Neural progenitor cell (in vitro differentiated cells): ENCODE measurements around the gene PGBD5. TPM values are rescaled to one million over a fixed set of nuclear protein-coding genes. Genes with fewer than 3 reads are reported as not detected.

Source experiments
- DNase-seq: peaks from one replicate; pipeline ENCODE4 v3.0.0-alpha.2; 2016; ENCODE audit warnings: low spot score
- H2AFZ ChIP-seq: fragments of 200-600 bp; sonication (generic); replicated peaks from 2 replicates; pipeline ENCODE4 v1.6.1; 2016; ENCODE audit warnings: antibody characterized with exemption
- H3F3A ChIP-seq: fragments of 200-600 bp; sonication (generic); 2 replicates; pipeline ENCODE4 v1.6.1; 2016; ENCODE audit warnings: antibody characterized with exemption, low read depth
- H3K27ac ChIP-seq: fragments of 200-600 bp; sonication (generic); 2 replicates; pipeline ENCODE4 v1.5.1; 2016; ENCODE audit warnings: mild to moderate bottlenecking
- H3K27me3 ChIP-seq: fragments of 200-600 bp; sonication (generic); 2 replicates; pipeline ENCODE4 v1.6.1; 2016; ENCODE audit warnings: mild to moderate bottlenecking, moderate library complexity
- H3K36me3 ChIP-seq: fragments of 200-600 bp; sonication (generic); 2 replicates; pipeline ENCODE4 v1.5.1; 2016
- H3K4me1 ChIP-seq: fragments of 200-600 bp; sonication (generic); 2 replicates; pipeline ENCODE4 v1.6.1; 2016; ENCODE audit warnings: mixed run types
- H3K4me2 ChIP-seq: fragments of 200-600 bp; sonication (generic); 2 replicates; pipeline ENCODE4 v1.6.1; 2016
- H3K4me3 ChIP-seq: fragments of 200-600 bp; sonication (generic); 2 replicates; pipeline ENCODE4 v1.5.1; 2016
- H3K79me2 ChIP-seq: fragments of 200-600 bp; sonication (generic); 2 replicates; pipeline ENCODE4 v1.6.1; 2016; ENCODE audit warnings: low read depth
- H3K9ac ChIP-seq: fragments of 200-600 bp; sonication (generic); 2 replicates; pipeline ENCODE4 v1.6.1; 2016
- H3K9me3 ChIP-seq: fragments of 200-600 bp; sonication (generic); 2 replicates; pipeline ENCODE4 v1.5.1; 2016; ENCODE audit warnings: low read depth
- H4K20me1 ChIP-seq: fragments of 200-600 bp; sonication (generic); 2 replicates; pipeline ENCODE4 v1.6.1; 2016; ENCODE audit warnings: low read depth
- H3K27ac Mint-ChIP-seq: 3 replicates; pipeline ENCODE4 v1.8.0; 2021; ENCODE audit warnings: mixed read lengths
- H3K27me3 Mint-ChIP-seq: 2 replicates; pipeline ENCODE4 v1.8.0; 2022; ENCODE audit warnings: low read depth, mild to moderate bottlenecking, inconsistent platforms, moderate library complexity, mixed read lengths; ENCODE audit not compliant: insufficient read depth
- H3K36me3 Mint-ChIP-seq: 3 replicates; pipeline ENCODE4 v1.8.0; 2021; ENCODE audit warnings: mixed read lengths
- H3K4me1 Mint-ChIP-seq: 3 replicates; pipeline ENCODE4 v1.8.0; 2021; ENCODE audit warnings: mixed read lengths
- H3K4me3 Mint-ChIP-seq: 3 replicates; pipeline ENCODE4 v1.8.0; 2021; ENCODE audit warnings: mild to moderate bottlenecking, moderate library complexity, mixed read lengths
- H3K9me3 Mint-ChIP-seq: 3 replicates; pipeline ENCODE4 v1.8.0; 2020; ENCODE audit warnings: mixed read lengths
- CTCF ChIP-seq: fragments of 200-600 bp; sonication (generic); IDR thresholded peaks from 2 replicates; pipeline ENCODE4 v1.5.1; 2017; ENCODE audit warnings: antibody characterized with exemption, mild to moderate bottlenecking
- EZH2 ChIP-seq: fragments of 200-600 bp; sonication (generic); IDR thresholded peaks from 2 replicates; pipeline ENCODE4 v1.6.1; 2017; ENCODE audit warnings: antibody characterized with exemption, mild to moderate bottlenecking, moderate library complexity
- EZH2phosphoT487 ChIP-seq: fragments of 200-600 bp; sonication (generic); IDR thresholded peaks from 2 replicates; pipeline ENCODE4 v1.6.1; 2017; ENCODE audit warnings: antibody characterized with exemption
- total RNA-seq: library from RNA; depleted of rRNA; stranded (reverse); fragments of >200 nt; gene quantifications from 2 replicates; pipeline ENCODE4 v1.2.3, GENCODE V29; 2015; ENCODE audit warnings: low replicate concordance

The PGBD5 gene
- total RNA-seq, 1 donor from 2014 or later, result 1.2 TPM

GRCh38 chr1:230312676-230313075, 113.5 kb downstream of the PGBD5 start:
- H3K4me3 ChIP-seq, result no peak overlapping the region
- H3K9me3 Mint-ChIP-seq, result no peaks in the 10 kb centered on the region
- no peak overlapping the region for H3K27ac Mint-ChIP-seq
- no peak overlapping the region for H3K27ac ChIP-seq
- H3K79me2 ChIP-seq, result no peaks in the 10 kb centered on the region
- no peak overlapping the region for H2AFZ ChIP-seq
- H3K36me3 ChIP-seq, result no peaks in the 10 kb centered on the region
- H3K27me3 Mint-ChIP-seq, result peaks cover 9% of the 10 kb centered on the region
- H3K4me1 Mint-ChIP-seq, result peaks cover 10% of the 10 kb centered on the region
- no peak overlapping the region for H3K9ac ChIP-seq
- peaks cover under 1% of the 10 kb centered on the region for H3K4me1 ChIP-seq
- H3K36me3 Mint-ChIP-seq, result no peaks in the 10 kb centered on the region
- no peak for DNase-seq
- H3K4me3 Mint-ChIP-seq, result no peak overlapping the region
- no peak overlapping the region for H3K4me2 ChIP-seq
- H3K9me3 ChIP-seq, result no peaks in the 10 kb centered on the region
- no peaks in the 10 kb centered on the region for H3K27me3 ChIP-seq
- TF ChIP-seq EZH2 (no peak), EZH2phosphoT487 (no peak), CTCF (no peak)
- H4K20me1 ChIP-seq, result no peaks in the 10 kb centered on the region
- H3F3A ChIP-seq, result no peaks in the 10 kb centered on the region

- no peaks in the 10 kb centered on the region for H3K36me3 Mint-ChIP-seq
These were observed 115.6 kb downstream of the PGBD5 start for GRCh38 chr1:230310381-230311163.

GRCh38 chr1:230309646-230310177, 116.4 kb downstream of the PGBD5 start:
- Histone ChIP-seq H3K9me3 (no peaks in the 10 kb centered on the region), H3K4me3 (no peak overlapping the region), H3K27ac (no peak overlapping the region), H3K79me2 (no peaks in the 10 kb centered on the region), H4K20me1 (no peaks in the 10 kb centered on the region), H3K9ac (no peak overlapping the region), H2AFZ (no peak overlapping the region), H3K36me3 (no peaks in the 10 kb centered on the region), H3K4me1 (peaks cover 3% of the 10 kb centered on the region), H3F3A (peaks cover 4% of the 10 kb centered on the region), H3K4me2 (no peak overlapping the region), H3K27me3 (no peaks in the 10 kb centered on the region)
- TF ChIP-seq EZH2 (no peak), EZH2phosphoT487 (no peak), CTCF (no peak)
- no peaks in the 10 kb centered on the region for H3K36me3 Mint-ChIP-seq
- no peak overlapping the region for H3K4me3 Mint-ChIP-seq
- H3K9me3 Mint-ChIP-seq, result no peaks in the 10 kb centered on the region
- H3K4me1 Mint-ChIP-seq, result peaks cover 10% of the 10 kb centered on the region
- peaks cover 13% of the 10 kb centered on the region for H3K27me3 Mint-ChIP-seq
- DNase-seq, result no peak
- no peak overlapping the region for H3K27ac Mint-ChIP-seq

More at GRCh38 chr1:230310381-230311163, 115.6 kb downstream of the PGBD5 start:
- no peak overlapping the region for H2AFZ ChIP-seq
- H3F3A ChIP-seq, result peaks cover 4% of the 10 kb centered on the region
- peak overlapping the region; percentile 67 for H3K27ac Mint-ChIP-seq
- no peak overlapping the region for H3K9ac ChIP-seq
- H3K9me3 ChIP-seq, result no peaks in the 10 kb centered on the region
- no peak overlapping the region for H3K27ac ChIP-seq
- peak; percentile 90 for DNase-seq
- H3K79me2 ChIP-seq, result no peaks in the 10 kb centered on the region
- H3K4me3 Mint-ChIP-seq, result no peak overlapping the region
- H3K9me3 Mint-ChIP-seq, result no peaks in the 10 kb centered on the region
- H3K36me3 ChIP-seq, result no peaks in the 10 kb centered on the region
- peaks cover 3% of the 10 kb centered on the region for H3K4me1 ChIP-seq
- H3K4me3 ChIP-seq, result no peak overlapping the region
- peaks cover 12% of the 10 kb centered on the region for H3K4me1 Mint-ChIP-seq
- H3K27me3 ChIP-seq, result no peaks in the 10 kb centered on the region
- peaks cover 12% of the 10 kb centered on the region for H3K27me3 Mint-ChIP-seq
- H3K4me2 ChIP-seq, result no peak overlapping the region
- H4K20me1 ChIP-seq, result no peaks in the 10 kb centered on the region
- TF ChIP-seq CTCF, result peak; percentile 97
- no peak for TF ChIP-seq EZH2phosphoT487
- no peak for TF ChIP-seq EZH2
